Measurements from ENCODE around the gene TPBGL. TPM values are rescaled to one million over a fixed set of nuclear protein-coding genes. Genes with fewer than 3 reads are reported as not detected.
A peak's percentile ranks its signal among the peaks of the same experiment; 100 is the strongest.

The TPBGL gene
- total and polyA plus RNA-seq, 9 donors, result 0.13 to 0.47 (median 0.27) TPM; not detected in 2

DNA sequence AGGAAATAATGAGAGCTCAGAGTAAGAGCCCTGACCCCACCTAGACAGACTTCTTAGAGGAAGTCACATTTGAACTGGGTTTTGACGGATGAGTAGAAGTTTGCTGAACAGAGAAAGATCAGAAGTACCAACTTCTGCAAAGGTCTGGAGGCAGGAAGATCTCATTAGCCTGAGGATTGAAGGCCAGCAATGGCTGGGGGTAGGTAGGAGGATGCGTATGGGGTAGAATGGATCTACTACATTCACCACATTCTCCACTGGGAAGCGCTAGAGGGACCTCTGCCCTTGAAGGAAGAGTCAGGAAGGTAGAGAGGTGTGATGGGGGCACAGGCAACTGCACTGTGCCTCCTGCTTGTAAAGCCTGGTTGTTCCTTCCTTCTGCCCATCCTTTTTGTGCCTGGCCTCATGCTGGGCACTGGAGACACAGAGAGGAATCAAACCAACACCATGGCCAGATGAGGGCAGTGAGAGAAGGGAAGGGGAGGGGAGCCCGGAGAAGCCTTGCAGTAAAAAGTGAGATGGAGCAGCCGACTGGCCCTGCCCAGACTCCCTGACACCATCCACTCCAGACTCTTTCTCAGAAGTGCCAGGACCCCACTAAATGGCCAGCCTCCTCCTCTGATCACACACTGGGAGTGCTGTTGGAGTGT is 4.9 kb downstream of the TPBGL start:
- TF ChIP-seq EP300 (IDR thresholded peaks at IDR 0.05) (no peak), POLR2A (IDR thresholded peaks at IDR 0.05) (no peak)
- TF ChIP-seq, protein P1, sequence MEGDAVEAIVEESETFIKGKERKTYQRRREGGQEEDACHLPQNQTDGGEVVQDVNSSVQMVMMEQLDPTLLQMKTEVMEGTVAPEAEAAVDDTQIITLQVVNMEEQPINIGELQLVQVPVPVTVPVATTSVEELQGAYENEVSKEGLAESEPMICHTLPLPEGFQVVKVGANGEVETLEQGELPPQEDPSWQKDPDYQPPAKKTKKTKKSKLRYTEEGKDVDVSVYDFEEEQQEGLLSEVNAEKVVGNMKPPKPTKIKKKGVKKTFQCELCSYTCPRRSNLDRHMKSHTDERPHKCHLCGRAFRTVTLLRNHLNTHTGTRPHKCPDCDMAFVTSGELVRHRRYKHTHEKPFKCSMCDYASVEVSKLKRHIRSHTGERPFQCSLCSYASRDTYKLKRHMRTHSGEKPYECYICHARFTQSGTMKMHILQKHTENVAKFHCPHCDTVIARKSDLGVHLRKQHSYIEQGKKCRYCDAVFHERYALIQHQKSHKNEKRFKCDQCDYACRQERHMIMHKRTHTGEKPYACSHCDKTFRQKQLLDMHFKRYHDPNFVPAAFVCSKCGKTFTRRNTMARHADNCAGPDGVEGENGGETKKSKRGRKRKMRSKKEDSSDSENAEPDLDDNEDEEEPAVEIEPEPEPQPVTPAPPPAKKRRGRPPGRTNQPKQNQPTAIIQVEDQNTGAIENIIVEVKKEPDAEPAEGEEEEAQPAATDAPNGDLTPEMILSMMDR (IDR thresholded peaks at IDR 0.05), result no peak
- 72 to 75% (median 75%) methylated on average over 5 of the region's 5 CpGs for WGBS, 3 donors
- Histone ChIP-seq H3K27ac (no peak overlapping the region), H3K27me3 (no peaks in the 10 kb centered on the region), H3K4me3 (no peak overlapping the region), H3K4me1 (ENCODE audit: insufficient read depth) (peaks cover 4% of the 10 kb centered on the region), H3K9me3 (no peaks in the 10 kb centered on the region), H3K36me3 (no peaks in the 10 kb centered on the region)
- DNase-seq, result no peak
- intact Hi-C loops (cut with DNase I), result loop anchor here (5.0 to 10.0 kb wide), 4 partner anchors 103 to 318 kb away; no protein-coding TSS in a partner anchor

DNA sequence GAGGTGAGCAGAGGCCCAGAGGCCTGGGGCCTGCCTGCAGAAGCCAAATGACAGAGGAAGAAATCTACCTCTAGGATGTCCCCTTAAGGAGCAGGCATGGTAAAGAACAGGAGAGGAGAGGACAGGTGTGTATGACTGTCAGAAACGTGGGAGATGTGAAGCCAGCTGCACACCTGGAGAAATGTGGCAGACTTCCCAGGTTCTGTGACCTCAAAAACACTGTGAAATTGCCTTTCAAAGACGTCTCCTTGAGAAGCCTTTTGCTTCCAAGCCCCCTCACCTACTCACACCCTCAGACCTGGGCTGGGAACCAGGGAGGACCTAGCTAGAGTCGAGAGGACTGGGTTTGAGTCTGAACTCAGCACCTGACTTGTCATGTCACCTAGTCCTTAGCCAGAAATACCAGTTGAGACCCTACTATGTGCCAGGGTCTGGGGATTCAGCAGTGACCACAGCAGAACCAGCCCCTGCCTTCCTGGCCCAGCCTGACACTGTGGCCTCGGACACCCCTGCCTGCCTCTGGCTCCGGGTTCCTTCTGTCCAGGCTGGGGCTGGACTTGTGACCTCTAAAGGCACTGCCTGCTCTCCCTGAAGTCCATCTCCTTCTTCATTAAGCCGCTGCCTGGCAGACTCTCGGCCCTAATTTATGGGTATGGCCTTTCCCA is 5.6 kb downstream of the TPBGL start:
- peaks cover 4% of the 10 kb centered on the region for H3K4me1 ChIP-seq (ENCODE audit: insufficient read depth)
- intact Hi-C loops (cut with DNase I), result loop anchor here (5.0 to 10.0 kb wide), 4 partner anchors 104 to 319 kb away; no protein-coding TSS in a partner anchor
- no peak overlapping the region for H3K27ac ChIP-seq
- TF ChIP-seq POLR2A (IDR thresholded peaks at IDR 0.05), result no peak
- TF ChIP-seq, protein P1 (IDR thresholded peaks at IDR 0.05), result no peak
- no peak for TF ChIP-seq EP300 (IDR thresholded peaks at IDR 0.05)
- no peaks in the 10 kb centered on the region for H3K36me3 ChIP-seq
- H3K27me3 ChIP-seq, result no peaks in the 10 kb centered on the region
- H3K4me3 ChIP-seq, result no peak overlapping the region
- 53 to 63% (median 58%) methylated on average over 7 of the region's 7 CpGs for WGBS, 3 donors
- H3K9me3 ChIP-seq, result no peaks in the 10 kb centered on the region
- DNase-seq, result peak in 1 of 5 donors; percentile 8

DNA sequence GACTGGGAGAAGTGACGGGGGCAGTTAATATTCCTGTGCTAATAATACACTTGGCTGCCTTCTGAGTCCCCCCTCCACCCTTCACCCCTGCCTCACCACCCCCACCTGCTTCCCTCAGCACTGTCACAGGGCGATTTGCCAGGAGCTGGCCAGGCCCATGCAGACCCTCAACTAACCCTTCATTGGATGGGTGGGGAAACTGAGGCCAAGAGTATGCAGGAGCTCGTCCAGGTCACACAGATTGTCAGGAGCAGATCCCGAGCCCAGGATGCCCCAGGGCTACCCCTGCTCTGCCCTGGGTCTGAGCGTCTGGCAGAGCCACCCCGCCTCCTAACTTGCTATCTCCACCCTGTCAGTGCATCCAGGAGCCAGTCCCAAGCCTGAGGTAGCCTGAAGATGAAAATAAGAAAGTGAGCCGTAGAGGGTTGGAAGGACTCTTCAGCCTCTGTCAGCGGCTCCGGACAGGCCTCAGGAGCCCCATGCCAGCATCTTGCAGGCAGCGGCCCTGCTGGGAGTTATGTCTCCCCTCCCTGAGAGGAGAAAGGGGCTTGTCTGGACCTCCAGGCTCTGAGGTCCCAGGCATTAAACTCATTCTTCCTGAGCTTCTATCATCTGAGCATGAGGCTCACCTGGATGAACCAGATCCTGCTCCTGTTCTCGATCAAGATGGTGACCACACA is 6.2 kb downstream of the TPBGL start:
- H3K9me3 ChIP-seq, result no peaks in the 10 kb centered on the region
- H3K36me3 ChIP-seq, result no peaks in the 10 kb centered on the region
- peaks cover 4% of the 10 kb centered on the region for H3K4me1 ChIP-seq (ENCODE audit: insufficient read depth)
- no peak for TF ChIP-seq EP300 (IDR thresholded peaks at IDR 0.05)
- no peak for TF ChIP-seq POLR2A (IDR thresholded peaks at IDR 0.05)
- TF ChIP-seq, protein P1 (IDR thresholded peaks at IDR 0.05), result no peak
- no peaks in the 10 kb centered on the region for H3K27me3 ChIP-seq
- H3K27ac ChIP-seq, result no peak overlapping the region
- 66 to 73% (median 72%) methylated on average over 11 of the region's 11 CpGs for WGBS, 3 donors
- intact Hi-C loops (cut with DNase I), result loop anchor here (5.0 to 10.0 kb wide), 4 partner anchors 105 to 320 kb away; no protein-coding TSS in a partner anchor
- no peak overlapping the region for H3K4me3 ChIP-seq
- DNase-seq, result peak in 1 of 5 donors; percentile 17

DNA sequence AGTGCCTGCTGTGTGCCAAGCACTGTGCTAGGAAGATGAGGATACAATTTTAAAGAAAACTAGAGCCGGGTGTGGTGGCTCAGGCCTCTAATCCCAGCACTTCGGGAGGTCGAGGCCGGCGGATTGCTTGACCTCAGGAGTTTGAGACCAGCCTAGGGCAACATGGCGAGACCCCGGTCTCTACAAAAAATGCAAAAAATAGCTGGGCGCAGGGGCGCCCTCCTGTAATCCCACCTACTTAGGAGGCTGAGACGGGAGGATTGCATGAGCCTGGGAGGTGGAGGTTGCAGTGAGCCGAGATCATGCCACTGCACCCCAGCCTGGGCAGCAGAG is 8.3 kb downstream of the TPBGL start:
- intact Hi-C loops (cut with DNase I), result loop anchor here (5.0 to 10.0 kb wide), 4 partner anchors 107 to 322 kb away; no protein-coding TSS in a partner anchor
- Histone ChIP-seq H3K36me3 (no peaks in the 10 kb centered on the region), H3K9me3 (no peaks in the 10 kb centered on the region), H3K4me1 (ENCODE audit: insufficient read depth) (no peaks in the 10 kb centered on the region), H3K27ac (no peak overlapping the region), H3K4me3 (no peak overlapping the region), H3K27me3 (no peaks in the 10 kb centered on the region)
- no peak for DNase-seq
- TF ChIP-seq EP300 (IDR thresholded peaks at IDR 0.05) (no peak), POLR2A (IDR thresholded peaks at IDR 0.05) (no peak)
- TF ChIP-seq, protein P1 (IDR thresholded peaks at IDR 0.05), result no peak
- WGBS, 3 donors, result 35 to 43% (median 38%) methylated on average over 11 of the region's 11 CpGs

Data from ovary (tissue), 9 donors.